SJSA1 (cell line): ENCODE measurements around the gene GAA. TPM values are rescaled to one million over a fixed set of nuclear protein-coding genes. Genes with fewer than 3 reads are reported as not detected.
A peak's percentile ranks its signal among the peaks of the same experiment; 100 is the strongest.

Experiments
- DNase-seq, 2 experiments: peaks; one replicate each; pipeline ENCODE4 v3.0.0-alpha.2; 2015 to 2020; ENCODE audit warnings: low spot score in 2 of 2, low read depth in 1 of 2
- H3K27ac ChIP-seq: fragments of 250-450 bp; sonication (Bioruptor Pico); 2 replicates; pipeline ENCODE4 v1.5.1; 2020; ENCODE audit warnings: mild to moderate bottlenecking, moderate library complexity
- H3K27me3 ChIP-seq: fragments of 250-450 bp; sonication (Bioruptor Pico); replicated peaks from 2 replicates; pipeline ENCODE4 v1.5.1; 2020; ENCODE audit warnings: mild to moderate bottlenecking, moderate library complexity
- H3K36me3 ChIP-seq: fragments of 250-450 bp; sonication (Bioruptor Pico); 2 replicates; pipeline ENCODE4 v1.5.1; 2020; ENCODE audit warnings: mild to moderate bottlenecking
- H3K4me1 ChIP-seq: fragments of 250-450 bp; sonication (Bioruptor Pico); replicated peaks from 2 replicates; pipeline ENCODE4 v1.6.1; 2021; ENCODE audit warnings: mild to moderate bottlenecking
- H3K4me3 ChIP-seq: fragments of 250-450 bp; sonication (Bioruptor Pico); 2 replicates; pipeline ENCODE4 v1.5.1; 2020; ENCODE audit warnings: mild to moderate bottlenecking
- H3K9me3 ChIP-seq: fragments of 250-450 bp; sonication (Bioruptor Pico); replicated peaks from 2 replicates; pipeline ENCODE4 v1.5.1; 2020; ENCODE audit warnings: mild to moderate bottlenecking
- total RNA-seq: library from RNA; depleted of rRNA; stranded (reverse); fragments of >200 nt; shearing (Covaris generic); gene quantifications from 2 replicates; pipeline ENCODE4 v1.2.3, GENCODE V29; 2014; rRNA removed

Gene GAA
- total RNA-seq, 1 experiment from 2014 or later, result 49.9 TPM

DNA sequence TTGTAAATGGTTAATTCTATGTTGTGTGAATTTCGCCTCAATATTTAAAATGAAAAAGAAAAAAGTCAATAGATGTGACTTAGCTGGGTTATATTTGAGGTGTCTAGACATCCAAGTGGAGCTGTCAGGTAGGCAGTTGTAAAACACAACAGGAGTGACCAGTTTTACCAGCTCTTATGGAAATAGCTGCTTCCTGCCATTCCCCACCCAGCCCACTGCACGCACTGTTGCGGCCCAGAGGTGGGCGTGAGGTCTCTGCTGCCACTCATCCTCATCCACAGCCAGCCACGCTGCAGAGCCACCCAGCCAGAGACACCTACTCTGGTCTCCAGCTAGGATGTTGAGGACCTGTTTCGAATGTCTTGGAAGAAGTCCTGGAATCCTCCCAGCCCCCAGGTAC is 65.1 kb downstream of the GAA start:
- Histone ChIP-seq H3K36me3 (no peaks in the 10 kb centered on the region), H3K27ac (no peak overlapping the region), H3K27me3 (peaks cover 7% of the 10 kb centered on the region; the same call in 1 of the 2 replicates), H3K4me1 (no peaks in the 10 kb centered on the region), H3K4me3 (no peak overlapping the region), H3K9me3 (no peaks in the 10 kb centered on the region)
- DNase-seq, result no peak

DNA sequence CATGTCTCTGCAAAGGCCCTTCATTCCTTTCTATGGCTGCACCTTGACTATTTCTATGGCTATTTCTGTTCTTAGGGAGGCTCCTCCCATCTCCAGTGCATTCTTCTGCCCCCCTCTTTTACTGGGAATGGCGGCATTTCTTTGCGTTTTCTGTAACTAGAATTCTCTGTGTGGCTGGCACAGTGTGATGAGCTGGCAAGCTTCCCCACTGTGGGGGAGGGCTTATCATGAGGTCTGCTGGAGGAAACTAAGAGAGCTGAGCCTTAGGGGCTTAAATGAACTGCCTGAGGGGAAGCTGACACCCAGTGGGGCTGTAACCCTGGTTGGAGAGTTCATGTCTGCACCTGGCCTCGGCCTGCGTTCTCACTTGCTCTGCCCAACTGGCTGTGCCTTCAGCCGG is 67.0 kb downstream of the GAA start:
- Histone ChIP-seq H3K4me1 (no peaks in the 10 kb centered on the region), H3K27me3 (peaks cover 4% of the 10 kb centered on the region; the same call in 1 of the 2 replicates), H3K36me3 (no peaks in the 10 kb centered on the region), H3K27ac (no peak overlapping the region), H3K9me3 (no peaks in the 10 kb centered on the region), H3K4me3 (no peak overlapping the region)
- peak in 1 of 2 experiments; percentile 38 for DNase-seq

DNA sequence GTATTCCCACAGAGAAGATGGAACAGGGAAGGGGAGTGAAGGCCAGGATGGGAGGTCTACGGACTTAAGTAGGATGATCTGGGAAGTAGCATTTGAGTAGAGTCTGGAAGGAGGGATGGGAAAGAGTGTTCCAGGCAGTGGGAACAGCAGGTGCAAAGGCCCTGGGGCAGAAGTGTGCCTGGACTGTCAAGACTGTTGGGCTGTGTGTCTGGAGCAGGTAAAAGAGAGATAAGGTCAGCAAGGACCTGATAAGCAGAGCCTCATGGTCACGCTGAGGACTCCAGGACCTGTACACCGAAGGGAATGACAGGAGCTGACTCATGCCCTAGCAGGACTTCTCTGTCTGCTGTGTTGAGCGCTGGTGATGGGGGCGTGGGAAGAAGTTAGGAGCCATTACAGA is 67.7 kb downstream of the GAA start:
- peaks cover 6% of the 10 kb centered on the region; the same call in 1 of the 2 replicates for H3K27me3 ChIP-seq
- no peak for DNase-seq
- H3K4me1 ChIP-seq, result no peaks in the 10 kb centered on the region
- H3K4me3 ChIP-seq, result no peak overlapping the region
- no peaks in the 10 kb centered on the region for H3K36me3 ChIP-seq
- H3K27ac ChIP-seq, result no peak overlapping the region
- no peaks in the 10 kb centered on the region for H3K9me3 ChIP-seq

Other genes with a start within 250 kb of the GAA start
- gene TBC1D16, start 65.7 kb upstream of the GAA start, total RNA-seq, result 39.5 and 42.0 TPM in 2 replicates
- gene CCDC40, start 64.9 kb upstream of the GAA start, total RNA-seq, result 2.2 TPM in 1 of 2 replicates, not detected in the other
- gene EIF4A3, start 45.5 kb downstream of the GAA start, total RNA-seq, result 192 and 232 TPM in 2 replicates
- gene CARD14, start 68.4 kb downstream of the GAA start, total RNA-seq, result not detected in 2 replicates
- gene SGSH, start 118.8 kb downstream of the GAA start, total RNA-seq, result 18.6 and 26.5 TPM in 2 replicates
- 12.3 and 14.3 TPM in 2 replicates for gene SLC26A11, start 118.8 kb downstream of the GAA start, total RNA-seq
- gene RNF213, start 159.3 kb downstream of the GAA start, total RNA-seq, result 43.0 and 49.8 TPM in 2 replicates